Activated naive CD4-positive, alpha-beta T cell treated with anti-CD3 and anti-CD28 coated beads for 36 hours (primary cell): ENCODE results near the gene NABP1. TPM values are rescaled to one million over a fixed set of nuclear protein-coding genes. Genes with fewer than 3 reads are reported as not detected.
A peak's percentile ranks its signal among the peaks of the same experiment; 100 is the strongest.
"Not testable (repeated sequence)": the region's sequence is repeated elsewhere in the genome, so short reads cannot be mapped to it uniquely, and the experiment has no call there.

Experiments
- CTCF ChIA-PET: fragments of 350-600 bp; sonication (Branson Sonifier 250); formaldehyde crosslinking; loops from one replicate; lab custom pipeline; 2021; ENCODE audit warnings: antibody characterized with exemption; lab: Charles Lee
- DNase-seq: peaks from one replicate; pipeline ENCODE4 v3.0.0-alpha.2; 2020
- H3K27ac Mint-ChIP-seq: one replicate; pipeline ENCODE4 v1.8.0; 2021; ENCODE audit warnings: mild to moderate bottlenecking, mixed read lengths
- H3K27me3 Mint-ChIP-seq: one replicate; pipeline ENCODE4 v1.8.0; 2021; ENCODE audit warnings: low read depth, mixed read lengths
- H3K36me3 Mint-ChIP-seq: one replicate; pipeline ENCODE4 v1.8.0; 2021; ENCODE audit warnings: low read depth, mixed read lengths
- H3K4me1 Mint-ChIP-seq: one replicate; pipeline ENCODE4 v1.8.0; 2021; ENCODE audit warnings: low read depth, mixed read lengths
- H3K4me3 Mint-ChIP-seq: one replicate; pipeline ENCODE4 v1.8.0; 2021; ENCODE audit warnings: mild to moderate bottlenecking, moderate library complexity, mixed read lengths
- H3K9me3 Mint-ChIP-seq: one replicate; pipeline ENCODE4 v1.8.0; 2021; ENCODE audit warnings: mixed read lengths
- intact Hi-C: fragments of 100-400 bp; cut with micrococcal nuclease; formaldehyde crosslinking; loops from one replicate; pipeline ENCODE4 v1.15.1; 2023
- total RNA-seq, 2 experiments: library from RNA; stranded (reverse); gene quantifications; one replicate each; pipeline ENCODE4 v1.2.3, GENCODE V29; 2021

NABP1 gene
- total RNA-seq, 2 experiments from 2014 or later = 97.5 to 101 TPM

GRCh38 chr2:191638079-191638801 is 39.7 kb upstream of the NABP1 start:
- Mint-ChIP-seq H3K27me3 (no peaks in the 10 kb centered on the region), H3K27ac (peak overlapping the region; percentile 77), H3K9me3 (no peaks in the 10 kb centered on the region), H3K4me1 (peaks cover 59% of the 10 kb centered on the region), H3K4me3 (no peak overlapping the region), H3K36me3 (no peaks in the 10 kb centered on the region)
- intact Hi-C loops = loop anchor here (5.0 kb wide), 2 partner anchors 104 to 446 kb away; no protein-coding TSS in a partner anchor
- CTCF ChIA-PET = interaction anchor here (0.5 to 2.9 kb wide), 13 partner anchors 11 to 74 kb away, joined by 3 to 16 read pairs (median 3); no protein-coding TSS in a partner anchor
- DNase-seq = peak; percentile 40

DNA sequence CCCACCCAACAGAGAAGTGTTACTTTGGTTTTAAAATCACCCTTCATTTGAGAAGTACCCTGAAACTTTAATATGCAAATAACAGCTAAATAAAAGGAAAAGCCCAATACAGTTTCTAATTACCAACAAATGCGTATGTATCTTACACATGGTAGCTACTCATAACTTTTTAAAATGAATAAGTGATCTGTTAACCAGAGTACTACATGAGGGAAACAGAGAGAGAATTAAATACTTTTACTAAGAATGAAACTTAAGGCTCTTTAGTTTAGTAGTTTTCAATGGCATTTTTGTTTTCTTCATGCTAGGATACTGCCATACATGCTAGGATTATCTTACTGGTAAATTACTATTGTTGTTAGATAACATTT is 39.1 kb upstream of the NABP1 start:
- no peak for DNase-seq
- Mint-ChIP-seq H3K27ac (peak overlapping the region; percentile 40), H3K4me1 (peaks cover 59% of the 10 kb centered on the region), H3K36me3 (no peaks in the 10 kb centered on the region), H3K27me3 (no peaks in the 10 kb centered on the region), H3K9me3 (no peaks in the 10 kb centered on the region), H3K4me3 (no peak overlapping the region)
- CTCF ChIA-PET = interaction anchor here (0.5 to 2.9 kb wide), 9 partner anchors 12 to 75 kb away, joined by 3 to 16 read pairs (median 5); no protein-coding TSS in a partner anchor
- intact Hi-C loops = loop anchor here (5.0 kb wide), 2 partner anchors 104 to 446 kb away; no protein-coding TSS in a partner anchor

DNA sequence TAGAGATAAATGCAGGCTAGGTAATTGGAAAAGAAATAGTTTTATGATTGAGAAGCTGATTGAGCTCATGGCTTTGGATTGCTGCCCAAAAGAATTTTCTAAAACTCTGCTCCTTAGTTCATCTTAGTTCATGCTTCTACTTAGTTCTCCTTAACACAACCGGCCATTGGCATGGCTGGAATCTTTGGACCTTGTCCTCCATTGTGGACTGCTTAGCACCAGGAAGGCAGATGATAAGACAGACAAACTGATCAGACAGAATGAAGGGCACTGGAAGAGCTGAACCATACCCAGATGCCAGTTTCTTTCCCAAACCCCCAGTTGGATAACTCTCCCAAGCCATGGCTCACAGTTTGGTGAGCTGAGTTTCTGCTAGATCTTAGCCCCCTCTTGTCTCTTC is 36.3 kb upstream of the NABP1 start:
- intact Hi-C loops = loop anchor here (1.0 kb wide), 1 partner anchor 48 kb away; no protein-coding TSS in a partner anchor
- Mint-ChIP-seq H3K9me3 (no peaks in the 10 kb centered on the region), H3K36me3 (no peaks in the 10 kb centered on the region), H3K27ac (no peak overlapping the region), H3K27me3 (no peaks in the 10 kb centered on the region), H3K4me3 (no peak overlapping the region), H3K4me1 (peaks cover 43% of the 10 kb centered on the region)
- CTCF ChIA-PET = interaction anchor here (0.7 to 1.3 kb wide), 4 partner anchors 18 to 69 kb away, joined by 3 read pairs; no protein-coding TSS in a partner anchor
- no peak for DNase-seq

DNA sequence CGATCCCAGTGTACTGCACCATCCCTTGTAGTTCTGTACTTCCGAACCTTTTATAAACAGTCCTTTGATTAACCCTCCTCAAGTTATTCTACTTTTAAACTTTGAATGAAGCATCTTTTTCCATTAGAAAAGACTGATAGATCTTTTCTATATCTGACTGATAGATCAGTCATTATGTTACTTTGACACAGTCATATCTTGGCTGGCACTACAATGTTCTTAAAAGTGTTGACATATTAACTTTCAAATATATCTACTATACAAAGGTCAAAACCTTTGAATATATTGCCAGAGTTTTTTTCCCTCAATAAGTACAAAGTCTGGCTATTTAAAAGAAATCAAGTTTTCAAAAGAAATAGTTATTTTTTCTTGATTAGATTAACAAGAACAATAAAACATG is 35.4 kb upstream of the NABP1 start:
- H3K4me3 Mint-ChIP-seq = no peak overlapping the region
- peaks cover 34% of the 10 kb centered on the region for H3K4me1 Mint-ChIP-seq
- H3K27ac Mint-ChIP-seq = peak overlapping the region; percentile 54
- H3K9me3 Mint-ChIP-seq = no peaks in the 10 kb centered on the region
- CTCF ChIA-PET = no interaction called here
- DNase-seq = no peak
- no peaks in the 10 kb centered on the region for H3K36me3 Mint-ChIP-seq
- no peaks in the 10 kb centered on the region for H3K27me3 Mint-ChIP-seq
- intact Hi-C loops = loop anchor here (1.0 kb wide), 1 partner anchor 47 kb away; no protein-coding TSS in a partner anchor

DNA sequence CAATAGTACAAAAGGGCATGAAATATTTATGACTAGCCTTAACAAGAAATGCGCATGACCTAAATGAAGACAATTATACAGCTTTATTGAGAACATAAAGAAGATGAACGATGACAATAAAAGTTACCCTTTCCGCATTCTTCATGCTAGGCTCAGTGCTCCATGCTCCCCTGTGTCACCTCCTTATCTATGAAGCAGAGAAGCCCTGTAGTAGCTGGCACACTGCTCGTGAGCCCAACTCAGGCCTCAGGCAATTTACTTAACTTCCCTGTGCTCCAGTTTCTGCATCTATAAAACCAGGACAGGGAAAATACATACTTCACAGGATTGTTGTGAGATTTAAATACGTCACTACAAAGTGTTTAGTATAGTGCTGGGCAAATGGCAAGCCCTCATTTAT is 34.5 kb upstream of the NABP1 start:
- peaks cover 25% of the 10 kb centered on the region for H3K4me1 Mint-ChIP-seq
- CTCF ChIA-PET = interaction anchor here (0.7 to 0.8 kb wide), 2 partner anchors 19 to 34 kb away, joined by 3 to 4 read pairs; no protein-coding TSS in a partner anchor
- H3K27ac Mint-ChIP-seq = no peak overlapping the region
- H3K4me3 Mint-ChIP-seq = no peak overlapping the region
- DNase-seq = no peak
- no peaks in the 10 kb centered on the region for H3K9me3 Mint-ChIP-seq
- no peaks in the 10 kb centered on the region for H3K27me3 Mint-ChIP-seq
- intact Hi-C loops = no loop called here
- no peaks in the 10 kb centered on the region for H3K36me3 Mint-ChIP-seq

GRCh38 chr2:191644613-191645012 is 33.3 kb upstream of the NABP1 start:
- H3K4me3 Mint-ChIP-seq, H3K9me3 Mint-ChIP-seq, H3K36me3 Mint-ChIP-seq, H3K27me3 Mint-ChIP-seq, H3K27ac Mint-ChIP-seq, intact Hi-C loops, DNase-seq: not testable (repeated sequence)
- CTCF ChIA-PET = interaction anchor here (0.6 kb wide), 1 partner anchor 77 kb away, joined by 3 read pairs; no protein-coding TSS in a partner anchor
- H3K4me1 Mint-ChIP-seq = peaks cover 17% of the 10 kb centered on the region

GRCh38 chr2:191645032-191645431 is 32.9 kb upstream of the NABP1 start:
- CTCF ChIA-PET = interaction anchor here (0.6 kb wide), 1 partner anchor 78 kb away, joined by 3 read pairs; no protein-coding TSS in a partner anchor
- Mint-ChIP-seq H3K27me3 (no peaks in the 10 kb centered on the region), H3K4me3 (no peak overlapping the region), H3K9me3 (no peaks in the 10 kb centered on the region), H3K36me3 (no peaks in the 10 kb centered on the region), H3K4me1 (peaks cover 17% of the 10 kb centered on the region), H3K27ac (no peak overlapping the region)
- intact Hi-C loops = no loop called here
- DNase-seq = no peak

DNA sequence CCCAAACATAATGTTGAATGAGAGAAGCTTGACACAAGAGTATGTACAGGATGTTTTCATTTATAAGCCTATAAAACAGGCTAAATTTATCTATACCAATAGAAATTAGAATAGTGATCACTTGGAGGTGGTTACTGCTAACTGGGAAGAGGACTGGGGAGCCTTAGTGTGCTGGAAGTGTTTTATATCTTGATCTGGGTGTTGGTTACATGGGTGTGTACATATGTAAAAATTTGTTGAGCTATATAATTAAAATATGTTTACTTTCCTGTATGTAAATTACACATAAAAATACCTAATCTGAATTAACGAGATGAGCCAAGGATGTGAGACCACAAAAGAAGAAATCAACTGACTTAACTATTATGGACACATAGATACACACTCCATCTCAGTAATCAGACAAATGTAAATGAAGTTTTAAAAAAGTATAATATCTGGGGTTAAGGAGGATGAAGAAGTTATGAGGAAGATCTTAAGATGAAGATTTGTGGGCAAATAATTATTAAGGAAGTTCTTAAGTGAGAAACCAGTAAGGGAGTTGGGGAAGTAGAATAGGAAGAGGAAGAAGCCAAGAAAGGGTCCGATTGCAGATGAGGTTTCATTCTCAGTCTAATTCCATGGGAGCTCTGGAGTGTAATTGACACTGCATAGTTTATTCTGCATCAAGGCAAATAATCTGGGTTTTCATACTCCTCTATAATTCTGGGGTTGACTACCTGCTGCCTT is 32.3 kb upstream of the NABP1 start:
- H3K4me1 Mint-ChIP-seq = peaks cover 13% of the 10 kb centered on the region
- no peaks in the 10 kb centered on the region for H3K9me3 Mint-ChIP-seq
- H3K27ac Mint-ChIP-seq = no peak overlapping the region
- H3K27me3 Mint-ChIP-seq = no peaks in the 10 kb centered on the region
- DNase-seq = no peak
- intact Hi-C loops = loop anchor here (2.0 kb wide), 1 partner anchor 17 kb away; no protein-coding TSS in a partner anchor
- no peaks in the 10 kb centered on the region for H3K36me3 Mint-ChIP-seq
- H3K4me3 Mint-ChIP-seq = no peak overlapping the region
- CTCF ChIA-PET = no interaction called here

GRCh38 chr2:191646163-191646902 is 31.6 kb upstream of the NABP1 start:
- intact Hi-C loops = loop anchor here (2.0 kb wide), 1 partner anchor 16 kb away; no protein-coding TSS in a partner anchor
- no peaks in the 10 kb centered on the region for H3K9me3 Mint-ChIP-seq
- peaks cover 15% of the 10 kb centered on the region for H3K4me1 Mint-ChIP-seq
- H3K4me3 Mint-ChIP-seq = no peak overlapping the region
- no peaks in the 10 kb centered on the region for H3K27me3 Mint-ChIP-seq
- DNase-seq = no peak
- H3K27ac Mint-ChIP-seq = no peak overlapping the region
- CTCF ChIA-PET = no interaction called here
- H3K36me3 Mint-ChIP-seq = no peaks in the 10 kb centered on the region

- intact Hi-C loops = no loop called here
- no peaks in the 10 kb centered on the region for H3K27me3 Mint-ChIP-seq
Observed at GRCh38 chr2:191649519-191649918, 28.4 kb upstream of the NABP1 start.

GRCh38 chr2:191650896-191651773 is 26.8 kb upstream of the NABP1 start:
- intact Hi-C loops = loop anchor here (1.0 to 10.0 kb wide), 3 partner anchors 10 to 1866 kb away; partner anchors contain the start of genes ORMDL1 and PMS1
- CTCF ChIA-PET = no interaction called here
- no peaks in the 10 kb centered on the region for H3K27me3 Mint-ChIP-seq

More at GRCh38 chr2:191649519-191649918, 28.4 kb upstream of the NABP1 start:
- H3K9me3 Mint-ChIP-seq = no peaks in the 10 kb centered on the region
- H3K27ac Mint-ChIP-seq = no peak overlapping the region
- no peak overlapping the region for H3K4me3 Mint-ChIP-seq
- no peak for DNase-seq
- H3K36me3 Mint-ChIP-seq = no peaks in the 10 kb centered on the region
- H3K4me1 Mint-ChIP-seq = peaks cover 8% of the 10 kb centered on the region
- CTCF ChIA-PET = interaction anchor here (1.3 kb wide), 1 partner anchor 27 kb away, joined by 3 read pairs; no protein-coding TSS in a partner anchor

More at GRCh38 chr2:191650896-191651773, 26.8 kb upstream of the NABP1 start:
- H3K4me1 Mint-ChIP-seq = peaks cover 8% of the 10 kb centered on the region
- no peak overlapping the region for H3K4me3 Mint-ChIP-seq
- H3K27ac Mint-ChIP-seq = no peak overlapping the region
- H3K36me3 Mint-ChIP-seq = no peaks in the 10 kb centered on the region
- H3K9me3 Mint-ChIP-seq = no peaks in the 10 kb centered on the region
- DNase-seq = no peak
